Left renal pelvis (tissue), 4 donors: ENCODE results near the gene ZNF180. TPM values are rescaled to one million over a fixed set of nuclear protein-coding genes. Genes with fewer than 3 reads are reported as not detected.
"Not testable (repeated sequence)": the region's sequence is repeated elsewhere in the genome, so short reads cannot be mapped to it uniquely, and the experiment has no call there.

Experiments used
- DNase-seq, 4 donors: peaks; one replicate each; pipeline ENCODE4 v3.0.0-alpha.2; 2013; ENCODE audit warnings: low read depth in 4 of 4, low spot score in 3 of 4
- polyA plus RNA-seq, 4 donors: library from polyadenylated mRNA; unstranded; fragments of 120-200 nt; gene quantifications; one replicate each; pipeline ENCODE4 v1.2.1, GENCODE V29; 2013; ENCODE audit not compliant: insufficient read length in 4 of 4

Gene ZNF180
- polyA plus RNA-seq, 4 donors = 13.9 to 19.2 (median 15.6) TPM

GRCh38 chr19:44499559-44499958 lies 763 bp downstream of the ZNF180 start:
- DNase-seq = no peak

- no peak for DNase-seq
Observed at GRCh38 chr19:44498988-44499387, 1.3 kb downstream of the ZNF180 start.

GRCh38 chr19:44496711-44497110 lies 3.6 kb downstream of the ZNF180 start:
- DNase-seq = no peak

- no peak for DNase-seq
Observed at GRCh38 chr19:44476559-44477408, 23.5 kb downstream of the ZNF180 start.

DNA sequence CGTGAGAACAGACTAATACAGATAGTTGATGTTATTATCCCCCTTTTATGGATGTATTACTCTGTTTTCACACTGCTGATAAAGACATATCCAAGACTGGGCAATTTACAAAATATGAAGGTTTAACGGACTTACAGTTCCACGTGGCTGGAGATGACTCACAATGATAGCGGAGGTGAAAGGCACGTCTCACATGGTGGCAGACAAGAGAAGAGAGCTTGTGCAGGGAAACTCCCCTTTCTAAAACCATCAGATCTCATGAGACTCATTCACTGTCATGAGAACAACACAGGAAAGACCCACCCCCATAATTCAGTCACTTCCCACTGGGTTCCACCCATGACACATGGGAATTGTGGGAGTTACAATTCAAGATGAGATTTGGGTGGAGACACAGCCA lies 31.6 kb downstream of the ZNF180 start:
- not testable (repeated sequence) for DNase-seq

DNA sequence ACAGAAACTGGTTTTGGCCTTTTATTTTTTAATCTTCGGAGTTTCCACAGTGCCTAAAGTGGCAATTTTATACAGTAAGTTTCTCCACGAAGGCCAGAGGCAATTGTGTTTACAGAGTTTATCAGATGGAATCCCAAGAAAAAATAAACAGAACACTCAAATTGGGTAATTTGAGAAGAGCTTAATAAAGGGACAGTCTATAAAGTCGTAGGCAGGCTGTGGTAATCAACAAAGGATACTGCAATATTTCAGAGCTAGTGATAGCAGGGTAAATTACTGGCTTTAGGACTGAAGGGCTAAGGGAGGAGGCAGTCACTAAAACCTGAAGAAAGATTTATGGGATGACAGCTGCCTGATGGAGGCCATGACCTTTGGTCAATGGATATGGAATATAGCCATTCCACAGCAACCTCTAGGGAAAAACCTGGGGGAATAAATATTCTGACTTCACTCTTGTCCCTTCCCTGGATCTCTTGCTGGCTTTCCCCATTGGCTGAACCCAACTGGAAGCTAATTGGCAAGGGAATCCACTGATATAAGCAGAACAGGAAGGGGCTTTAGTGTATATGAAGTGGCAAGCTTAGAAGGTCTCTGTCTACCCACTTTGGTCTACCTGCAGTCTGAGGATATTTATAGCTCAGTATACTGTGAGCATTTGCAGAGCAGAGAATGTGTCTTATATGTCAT lies 37.6 kb downstream of the ZNF180 start:
- not testable (repeated sequence) for DNase-seq

DNA sequence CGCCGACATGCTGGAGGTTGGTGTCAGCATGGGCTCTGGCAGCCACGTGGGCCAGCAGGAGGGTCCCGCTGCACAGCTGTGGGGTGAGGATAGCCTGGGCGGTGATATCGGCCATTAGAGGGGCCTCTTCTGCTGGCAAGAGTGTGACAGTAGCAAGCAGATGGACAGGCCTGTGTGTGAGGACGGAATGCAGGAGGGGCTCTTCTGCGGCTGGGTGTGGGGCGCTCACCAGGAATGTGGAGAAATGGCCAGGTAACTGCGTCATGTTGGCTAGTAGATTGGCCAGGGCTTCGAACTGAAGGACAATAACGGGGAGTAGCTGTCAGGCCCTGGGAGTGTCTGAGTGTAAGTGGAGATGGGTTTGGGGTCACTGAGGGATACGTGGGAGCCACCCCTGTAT lies 44.3 kb downstream of the ZNF180 start:
- DNase-seq = not testable (repeated sequence)

DNA sequence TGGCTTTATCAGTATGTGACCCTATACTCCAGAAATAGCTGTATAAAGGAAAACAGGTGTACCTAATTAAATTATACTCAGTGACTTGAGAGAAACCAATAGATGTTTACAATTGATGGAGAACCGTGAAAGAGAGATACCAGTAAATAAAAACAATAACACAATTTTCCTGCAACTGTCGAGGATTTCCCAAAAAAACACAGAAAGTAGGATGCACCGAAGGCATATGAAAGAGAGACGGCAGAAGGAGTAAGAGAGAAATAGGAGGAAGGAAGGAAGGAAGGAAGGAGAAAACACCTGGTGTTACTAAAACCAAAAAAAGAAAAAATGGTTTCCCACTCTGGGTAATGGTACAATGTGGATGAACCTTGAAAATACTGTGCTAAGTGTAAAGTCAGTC lies 45.2 kb downstream of the ZNF180 start:
- DNase-seq = no peak

DNA sequence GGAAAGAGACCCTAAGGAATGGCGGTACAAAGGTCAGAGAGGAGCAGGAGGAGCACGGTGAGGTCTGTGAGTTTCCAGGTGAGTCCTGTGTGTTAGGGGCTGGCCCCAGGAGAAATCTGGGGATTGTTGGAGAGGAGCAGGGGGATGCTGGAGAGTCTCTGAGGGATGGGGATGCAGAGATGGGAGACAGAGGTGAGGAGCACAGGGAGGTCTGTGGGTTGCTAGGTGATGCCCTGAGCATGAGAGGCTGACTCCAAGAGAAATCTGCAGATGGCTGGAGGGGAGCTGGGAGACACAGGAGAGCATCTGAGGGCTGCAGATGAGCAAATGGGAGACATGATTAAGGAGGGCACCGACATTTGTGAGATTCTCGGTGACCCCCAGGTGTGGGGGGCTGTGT lies 48.0 kb downstream of the ZNF180 start:
- DNase-seq = no peak

GRCh38 chr19:44451687-44452086 lies 48.6 kb downstream of the ZNF180 start:
- no peak for DNase-seq

GRCh38 chr19:44447916-44448674 lies 52.2 kb downstream of the ZNF180 start, which contains the start of gene ZNF229:
Gene ZNF229, minus strand, starts transcription at chr19:44448472. Its CDS starts 5,625 bp downstream, at chr19:44442847.
- peak; percentile 73 to 85 (median 78) for DNase-seq

- no peak for DNase-seq
Observed at GRCh38 chr19:44438441-44438840, 61.9 kb downstream of the ZNF180 start.

GRCh38 chr19:44435441-44435840 lies 64.9 kb downstream of the ZNF180 start:
- DNase-seq = no peak

GRCh38 chr19:44430956-44431355 lies 69.4 kb downstream of the ZNF180 start:
- no peak for DNase-seq

Other genes with a start within 250 kb of the ZNF180 start
- 1 to 10 TPM; 2.5 to 7.8 (median 6.6) TPM for gene ZNF233, start 240.6 kb downstream of the ZNF180 start, polyA plus RNA-seq
- gene ZNF235, start 195.5 kb downstream of the ZNF180 start, polyA plus RNA-seq = 10 to 100 TPM in 3 of 4 donors, 1 to 10 TPM in 1; 7.6 to 13.1 (median 11.8) TPM
- gene ZNF112, start 143.8 kb downstream of the ZNF180 start, polyA plus RNA-seq = 10 to 100 TPM in 3 of 4 donors, 1 to 10 TPM in 1; 9.9 to 15.9 (median 12.2) TPM
- 10 to 100 TPM in 3 of 4 donors, 1 to 10 TPM in 1; 6.4 to 11.4 (median 10.8) TPM for gene ZNF285, start 98.9 kb downstream of the ZNF180 start, polyA plus RNA-seq
- 10 to 100 TPM in 3 of 4 donors, 1 to 10 TPM in 1; 9.1 to 16.7 (median 14.5) TPM for gene ZNF229, start 52.0 kb downstream of the ZNF180 start, polyA plus RNA-seq
- gene CEACAM20, start 29.2 kb upstream of the ZNF180 start, polyA plus RNA-seq = not detected
- 1 to 10 TPM in 1 of 4 donors, under 1 TPM in 2, not detected in 1; 0.73 to 1.5 (median 0.85) TPM for gene IGSF23, start 113.0 kb upstream of the ZNF180 start, polyA plus RNA-seq
- 10 to 100 TPM; 21.3 to 39.9 (median 28.3) TPM for gene PVR, start 143.4 kb upstream of the ZNF180 start, polyA plus RNA-seq
- gene CEACAM19, start 171.0 kb upstream of the ZNF180 start, polyA plus RNA-seq = 10 to 100 TPM in 2 of 4 donors, 1 to 10 TPM in 2; 9.0 to 27.2 (median 14.3) TPM
- gene CEACAM16, start 198.6 kb upstream of the ZNF180 start, polyA plus RNA-seq = not detected
- 10 to 100 TPM in 2 of 4 donors, 1 to 10 TPM in 2; 5.5 to 16.5 (median 8.8) TPM for gene BCL3, start 248.2 kb upstream of the ZNF180 start, polyA plus RNA-seq